DND-41 (cell line): Measurements from ENCODE around the gene SP2.

Experiments used
- ATAC-seq: fragments of 200-7000 bp; cut with Tn5 transposase; 3 replicates; pipeline ENCODE4 v1.9.1; 2021; ENCODE audit warnings: low read depth; ENCODE audit not compliant: insufficient read depth
- DNase-seq: peaks from one replicate; pipeline ENCODE4 v3.0.0-alpha.2; 2020
- H2AFZ ChIP-seq: 2 replicates; pipeline ENCODE4 v1.6.0; 2012; ENCODE audit warnings: low read depth, low read length
- H3K27ac ChIP-seq: 2 replicates; pipeline ENCODE4 v1.5.1; 2012; ENCODE audit warnings: low read length, inconsistent platforms
- H3K27me3 ChIP-seq: fragments of 200-600 bp; sonication (generic); 2 replicates; pipeline ENCODE4 v1.6.0; 2012; ENCODE audit warnings: low read length, mild to moderate bottlenecking, inconsistent platforms; ENCODE audit not compliant: insufficient read depth, poor library complexity
- H3K36me3 ChIP-seq: 2 replicates; pipeline ENCODE4 v1.5.1; 2012; ENCODE audit warnings: low read length, inconsistent platforms; ENCODE audit not compliant: insufficient read depth
- H3K4me1 ChIP-seq: 2 replicates; pipeline ENCODE4 v1.5.1; 2012; ENCODE audit warnings: mild to moderate bottlenecking, low read length; ENCODE audit not compliant: insufficient read depth
- H3K4me2 ChIP-seq: 2 replicates; pipeline ENCODE4 v1.6.0; 2012; ENCODE audit warnings: mild to moderate bottlenecking, moderate library complexity, low read length, inconsistent platforms; ENCODE audit not compliant: insufficient read depth
- H3K4me3 ChIP-seq, 2 experiments: fragments of 200-600 bp in 1 of 2; shearing (Covaris generic) in 1 of 2; 2 replicates each; pipeline ENCODE4 v1.5.1; 2012 to 2016; ENCODE audit warnings: inconsistent platforms in 2 of 2, low read length in 2 of 2, mild to moderate bottlenecking in 2 of 2, low read depth in 1 of 2, moderate library complexity in 1 of 2
- H3K79me2 ChIP-seq: 2 replicates; pipeline ENCODE4 v1.6.0; 2012; ENCODE audit warnings: low read length, inconsistent platforms; ENCODE audit not compliant: insufficient read depth
- H3K9ac ChIP-seq: 2 replicates; pipeline ENCODE4 v1.6.0; 2012; ENCODE audit warnings: low read depth, mild to moderate bottlenecking, inconsistent platforms, low read length, moderate library complexity
- H3K9me3 ChIP-seq: 2 replicates; pipeline ENCODE4 v1.5.1; 2012; ENCODE audit warnings: low read length, moderate library complexity, mild to moderate bottlenecking, inconsistent platforms; ENCODE audit not compliant: insufficient read depth, severe bottlenecking
- H4K20me1 ChIP-seq: 2 replicates; pipeline ENCODE4 v1.6.0; 2012; ENCODE audit warnings: low read length; ENCODE audit not compliant: insufficient read depth
- EZH2 ChIP-seq: IDR thresholded peaks from 3 replicates; pipeline ENCODE4 v1.6.1; 2012; ENCODE audit warnings: borderline replicate concordance, low read depth, mild to moderate bottlenecking, moderate library complexity, low read length, inconsistent platforms; ENCODE audit not compliant: severe bottlenecking
- TF ChIP-seq, protein P1 (sequence below): IDR thresholded peaks from 2 replicates; pipeline ENCODE4 v1.5.1; 2012; ENCODE audit warnings: borderline replicate concordance, low read length, moderate library complexity, mild to moderate bottlenecking; ENCODE audit not compliant: poor library complexity, severe bottlenecking; ENCODE audit errors: extremely low read depth

The SP2 gene

DNA sequence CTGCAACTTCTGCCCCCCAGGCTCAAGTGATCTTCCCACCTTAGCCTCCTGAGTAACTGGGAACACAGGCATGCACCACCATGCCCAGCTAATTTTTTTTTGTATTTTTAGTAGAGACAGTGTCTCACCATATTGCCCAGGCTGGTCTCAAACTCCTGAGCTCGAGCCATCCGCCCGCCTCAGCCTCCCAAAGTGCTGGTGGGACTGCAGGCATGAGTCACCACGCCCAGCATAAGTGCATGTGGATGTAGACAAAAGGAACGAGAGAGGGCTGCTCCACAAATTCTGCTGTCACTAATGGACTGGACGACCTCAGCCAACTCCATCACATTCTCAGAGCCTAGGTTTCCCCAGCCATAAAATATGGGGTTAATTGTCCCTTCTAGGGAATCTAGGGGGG lies 7.7 kb upstream of the SP2 start:
- Histone ChIP-seq H4K20me1 (no peaks in the 10 kb centered on the region), H3K9me3 (no peaks in the 10 kb centered on the region), H3K9ac (no peak overlapping the region), H3K27me3 (no peaks in the 10 kb centered on the region), H3K4me1 (no peaks in the 10 kb centered on the region), H3K36me3 (no peaks in the 10 kb centered on the region), H3K79me2 (no peaks in the 10 kb centered on the region), H3K4me2 (no peak overlapping the region), H2AFZ (no peak overlapping the region), H3K27ac (no peak overlapping the region), H3K4me3 (no peak overlapping the region)
- ATAC-seq = no peak
- no peak for DNase-seq
- TF ChIP-seq, protein P1, sequence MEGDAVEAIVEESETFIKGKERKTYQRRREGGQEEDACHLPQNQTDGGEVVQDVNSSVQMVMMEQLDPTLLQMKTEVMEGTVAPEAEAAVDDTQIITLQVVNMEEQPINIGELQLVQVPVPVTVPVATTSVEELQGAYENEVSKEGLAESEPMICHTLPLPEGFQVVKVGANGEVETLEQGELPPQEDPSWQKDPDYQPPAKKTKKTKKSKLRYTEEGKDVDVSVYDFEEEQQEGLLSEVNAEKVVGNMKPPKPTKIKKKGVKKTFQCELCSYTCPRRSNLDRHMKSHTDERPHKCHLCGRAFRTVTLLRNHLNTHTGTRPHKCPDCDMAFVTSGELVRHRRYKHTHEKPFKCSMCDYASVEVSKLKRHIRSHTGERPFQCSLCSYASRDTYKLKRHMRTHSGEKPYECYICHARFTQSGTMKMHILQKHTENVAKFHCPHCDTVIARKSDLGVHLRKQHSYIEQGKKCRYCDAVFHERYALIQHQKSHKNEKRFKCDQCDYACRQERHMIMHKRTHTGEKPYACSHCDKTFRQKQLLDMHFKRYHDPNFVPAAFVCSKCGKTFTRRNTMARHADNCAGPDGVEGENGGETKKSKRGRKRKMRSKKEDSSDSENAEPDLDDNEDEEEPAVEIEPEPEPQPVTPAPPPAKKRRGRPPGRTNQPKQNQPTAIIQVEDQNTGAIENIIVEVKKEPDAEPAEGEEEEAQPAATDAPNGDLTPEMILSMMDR = no peak
- no peak for TF ChIP-seq EZH2

DNA sequence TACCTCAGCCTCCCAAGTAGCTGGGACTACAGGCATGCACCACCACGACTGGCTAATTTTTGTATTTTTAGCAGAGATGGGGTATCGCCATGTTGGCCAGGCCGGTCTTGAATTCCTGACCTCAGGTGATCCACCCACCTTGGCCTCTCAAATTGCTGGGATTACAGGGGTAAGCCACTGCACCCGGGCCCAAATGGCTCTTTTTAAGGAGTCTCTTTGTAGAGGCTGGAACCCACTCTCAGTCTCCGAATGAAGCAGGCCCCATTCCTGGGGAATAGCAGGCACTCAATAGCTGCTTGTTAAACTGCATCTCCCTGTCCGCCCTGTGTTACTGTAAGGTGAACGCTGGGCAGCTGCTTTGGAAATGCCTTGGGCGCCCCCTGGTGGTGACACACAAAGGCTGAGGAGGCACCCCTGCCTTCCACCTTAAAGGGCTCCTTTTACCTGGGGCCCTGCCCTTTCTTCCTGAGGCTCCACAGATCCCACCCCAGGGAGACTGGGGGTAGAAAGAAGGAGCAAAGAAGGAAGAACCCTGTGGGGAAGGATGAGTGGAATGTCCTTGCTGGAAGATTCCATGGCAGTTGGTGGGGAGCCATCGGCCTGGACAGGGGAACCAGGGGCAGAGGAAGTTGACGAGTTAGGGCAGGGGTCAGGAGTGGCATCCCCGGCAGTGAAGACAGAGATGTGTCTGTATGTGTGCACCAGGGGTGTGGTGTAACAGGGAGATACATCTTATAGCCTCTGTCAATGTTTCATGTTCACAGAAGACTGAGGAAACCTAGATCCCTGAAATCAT lies 6.1 kb upstream of the SP2 start:
- TF ChIP-seq, protein P1 = peak; percentile 98
- TF ChIP-seq EZH2 = no peak
- no peak overlapping the region for H2AFZ ChIP-seq

DNA sequence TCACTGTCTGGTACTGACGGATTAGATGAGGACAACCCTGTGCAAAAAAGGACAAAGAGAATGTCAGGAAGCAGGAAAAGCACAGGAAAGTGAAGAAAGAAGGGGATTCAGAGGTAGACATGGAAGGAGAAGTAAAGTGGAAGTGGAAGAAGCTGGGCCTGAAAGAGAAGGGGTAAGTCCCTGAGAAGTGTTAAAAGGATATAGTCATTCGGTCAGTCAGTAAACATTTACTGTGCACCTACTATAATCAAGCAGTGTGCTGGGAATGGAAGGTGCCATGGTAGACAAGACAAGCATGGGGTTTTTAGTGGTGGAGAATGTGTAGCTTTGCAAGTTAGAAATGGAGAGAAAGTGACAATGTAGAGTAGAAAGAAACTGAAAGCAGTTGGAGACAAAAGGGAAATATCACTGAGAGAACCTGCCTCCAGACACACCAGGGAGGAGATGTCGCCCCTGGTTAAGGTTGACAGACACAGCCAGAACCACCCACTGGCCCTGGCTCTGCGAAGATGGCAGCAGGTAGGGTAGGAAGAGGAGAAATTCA lies 4.4 kb upstream of the SP2 start:
- ATAC-seq (no peak), DNase-seq (no peak)
- Histone ChIP-seq H3K27me3 (no peaks in the 10 kb centered on the region), H3K4me1 (peaks cover 12% of the 10 kb centered on the region), H4K20me1 (no peaks in the 10 kb centered on the region), H3K27ac (no peak overlapping the region), H3K36me3 (peaks cover 2% of the 10 kb centered on the region; the same call in 1 of the 2 replicates), H3K4me2 (no peak overlapping the region), H3K4me3 (no peak overlapping the region), H2AFZ (no peak overlapping the region), H3K9me3 (no peaks in the 10 kb centered on the region), H3K9ac (no peak overlapping the region), H3K79me2 (peaks cover 16% of the 10 kb centered on the region)
- TF ChIP-seq, protein P1 = no peak
- no peak for TF ChIP-seq EZH2

More for the DNA sequence above, 6.1 kb upstream of the SP2 start:
- Histone ChIP-seq H3K9ac (no peak overlapping the region), H4K20me1 (no peaks in the 10 kb centered on the region), H3K4me1 (peaks cover 11% of the 10 kb centered on the region), H3K27me3 (no peaks in the 10 kb centered on the region), H3K4me3 (no peak overlapping the region), H3K79me2 (peaks cover 8% of the 10 kb centered on the region), H3K36me3 (no peaks in the 10 kb centered on the region), H3K4me2 (no peak overlapping the region), H3K9me3 (no peaks in the 10 kb centered on the region), H3K27ac (no peak overlapping the region)
- ATAC-seq = peak; percentile 100
- DNase-seq = peak; percentile 87
